IMR-90 (cell line): Measurements from ENCODE around the gene GSPT1. TPM values are rescaled to one million over a fixed set of nuclear protein-coding genes. Genes with fewer than 3 reads are reported as not detected.

Source experiments
- ATAC-seq: fragments of 200-7000 bp; cut with Tn5 transposase; 2 replicates; pipeline ENCODE4 v1.9.1; 2020; ENCODE audit warnings: low read depth, mild to moderate bottlenecking, moderate library complexity
- BruUV-seq: library from RNA; stranded (reverse); fragments of 400-500 nt; replicated peaks from 2 replicates; lab custom pipeline; 2021; lab: Mats Ljungman, UMichigan
- CTCF ChIA-PET: fragments of 300-600 bp; formaldehyde crosslinking; extraction: SDS; loops from one replicate; lab custom pipeline; 2021; ENCODE audit warnings: antibody characterized with exemption; lab: Yijun Ruan, JAX
- POLR2A ChIA-PET: fragments of 300-600 bp; sonication (Branson Sonifier 250); formaldehyde crosslinking; loops from one replicate; lab custom pipeline; 2022; ENCODE audit warnings: antibody characterized with exemption; ENCODE audit not compliant: unreplicated experiment; lab: Charles Lee
- DNase-seq: peaks from one replicate; pipeline ENCODE4 v3.0.0; 2013
- H2AFZ ChIP-seq: replicated peaks from 2 replicates; pipeline ENCODE3; 2013; ENCODE audit warnings: low read length, mild to moderate bottlenecking; ENCODE audit not compliant: poor library complexity
- H2AK5ac ChIP-seq: 2 replicates; pipeline ENCODE4 v1.6.1; 2013; ENCODE audit warnings: low read depth, low read length, inconsistent platforms
- H2AK9ac ChIP-seq: replicated peaks from 2 replicates; pipeline ENCODE3; 2013; ENCODE audit warnings: mild to moderate bottlenecking, low read depth, low read length, moderate library complexity; ENCODE audit not compliant: poor library complexity
- H2BK120ac ChIP-seq: 2 replicates; pipeline ENCODE4 v1.6.1; 2013; ENCODE audit warnings: low read depth, low read length, inconsistent platforms
- H2BK15ac ChIP-seq: 3 replicates; pipeline ENCODE4 v1.6.1; 2013; ENCODE audit warnings: low read depth, low read length, inconsistent platforms
- H2BK20ac ChIP-seq: 2 replicates; pipeline ENCODE4 v1.6.1; 2013; ENCODE audit warnings: low read depth, mild to moderate bottlenecking, inconsistent platforms, low read length, moderate library complexity
- H2BK5ac ChIP-seq: 2 replicates; pipeline ENCODE4 v1.6.1; 2013; ENCODE audit warnings: mild to moderate bottlenecking, low read depth, low read length, inconsistent platforms; ENCODE audit not compliant: poor library complexity, severe bottlenecking
- H3K14ac ChIP-seq: replicated peaks from 2 replicates; pipeline ENCODE4 v1.6.1; 2013; ENCODE audit warnings: low read depth, low read length, inconsistent platforms
- H3K18ac ChIP-seq: 2 replicates; pipeline ENCODE4 v1.6.1; 2013; ENCODE audit warnings: low read depth, low read length, control low read depth
- H3K23ac ChIP-seq: 2 replicates; pipeline ENCODE4 v1.6.1; 2013; ENCODE audit warnings: low read depth, low read length, inconsistent platforms
- H3K27ac ChIP-seq: 2 replicates; pipeline ENCODE4 v1.5.1; 2013; ENCODE audit warnings: mild to moderate bottlenecking, control low read depth, low read length; ENCODE audit not compliant: insufficient read depth
- H3K27me3 ChIP-seq: 2 replicates; pipeline ENCODE4 v1.6.1; 2013; ENCODE audit warnings: low read length; ENCODE audit not compliant: control insufficient read depth, insufficient read depth
- H3K36me3 ChIP-seq: 2 replicates; pipeline ENCODE4 v1.6.1; 2013; ENCODE audit warnings: low read length, mixed read lengths; ENCODE audit not compliant: control insufficient read depth, insufficient read depth
- H3K4ac ChIP-seq: 2 replicates; pipeline ENCODE4 v1.6.1; 2013; ENCODE audit warnings: low read depth, low read length, inconsistent platforms
- H3K4me1 ChIP-seq: 2 replicates; pipeline ENCODE4 v1.6.1; 2013; ENCODE audit warnings: low read length, mixed read lengths; ENCODE audit not compliant: control insufficient read depth, insufficient read depth
- H3K4me2 ChIP-seq: 2 replicates; pipeline ENCODE4 v1.6.1; 2013; ENCODE audit warnings: low read depth, mild to moderate bottlenecking, control low read depth, low read length, moderate library complexity
- H3K4me3 ChIP-seq: 2 replicates; pipeline ENCODE4 v1.5.1; 2013; ENCODE audit warnings: low read depth, mild to moderate bottlenecking, control low read depth, low read length, moderate library complexity; ENCODE audit not compliant: insufficient read depth
- H3K56ac ChIP-seq: 2 replicates; pipeline ENCODE4 v1.6.1; 2013; ENCODE audit warnings: low read length, inconsistent platforms; ENCODE audit not compliant: insufficient read depth; ENCODE audit errors: extremely low read depth
- H3K79me1 ChIP-seq, 2 experiments: 2 replicates each; pipeline ENCODE4 v1.6.1; 2013; ENCODE audit warnings: low read length in 2 of 2, inconsistent platforms in 1 of 2, low read depth in 1 of 2
- H3K9ac ChIP-seq: 2 replicates; pipeline ENCODE4 v1.6.1; 2013; ENCODE audit warnings: low read depth, low read length, control low read depth
- H3K9me1 ChIP-seq: 2 replicates; pipeline ENCODE4 v1.6.1; 2013; ENCODE audit warnings: low read length, inconsistent platforms; ENCODE audit not compliant: insufficient read depth
- H3K9me3 ChIP-seq: 2 replicates; pipeline ENCODE4 v1.6.1; 2013; ENCODE audit warnings: low read length; ENCODE audit not compliant: control insufficient read depth, insufficient read depth
- H4K20me1 ChIP-seq: 2 replicates; pipeline ENCODE4 v1.6.1; 2013; ENCODE audit warnings: low read length, inconsistent platforms; ENCODE audit not compliant: insufficient read depth
- H4K5ac ChIP-seq: 2 replicates; pipeline ENCODE4 v1.6.1; 2013; ENCODE audit warnings: mild to moderate bottlenecking, low read depth, low read length, control low read depth
- H4K8ac ChIP-seq, 2 experiments: 2 replicates each; pipeline ENCODE4 v1.6.1; 2013; ENCODE audit warnings: low read depth in 2 of 2, low read length in 2 of 2, control low read depth in 1 of 2, inconsistent platforms in 1 of 2
- H4K91ac ChIP-seq: 2 replicates; pipeline ENCODE4 v1.6.1; 2013; ENCODE audit warnings: low read depth, low read length, inconsistent platforms; ENCODE audit not compliant: insufficient read depth
- FOS ChIP-seq: fragments of 150-350 bp; IDR thresholded peaks from 2 replicates; pipeline ENCODE4 v1.6.1; 2016; ENCODE audit warnings: low read depth, low read length
- RCOR1 ChIP-seq: IDR thresholded peaks from 2 replicates; pipeline ENCODE4 v1.6.1; 2012; ENCODE audit warnings: mild to moderate bottlenecking, low read length, improper control_type of control experiment; ENCODE audit not compliant: insufficient replicate concordance
- WGBS, 2 experiments: methylation state at CpG; one replicate each; pipeline versions ENCODE4 v1.1.5 to v1.1.7; 2013; ENCODE audit warnings: missing lambda C conversion rate in 2 of 2; ENCODE audit not compliant: insufficient read length in 1 of 2; ENCODE audit errors: extremely low coverage in 2 of 2; 5-methylcytosine and 5-hydroxymethylcytosine counted together
- dilution Hi-C: fragments of 300-500 bp; cut with HindIII; formaldehyde crosslinking; loops from one replicate; pipeline ENCODE4 v1.14.3; 2018; ENCODE audit warnings: low sequenced_read_pairs; ENCODE audit not compliant: unreplicated experiment
- in situ Hi-C: fragments of 300-500 bp; cut with MboI; formaldehyde crosslinking; loops from 3 replicates; pipeline ENCODE4 v1.14.3; 2019; ENCODE audit warnings: low sequenced_read_pairs, inconsistent platforms, mixed read lengths
- intact Hi-C: fragments of 100-400 bp; cut with micrococcal nuclease; formaldehyde crosslinking; loops from 2 replicates; pipeline ENCODE4 v1.10.0; 2022
- polyA plus RNA-seq, 3 experiments: library from polyadenylated mRNA; depleted of rRNA; stranded (reverse); fragments of >200 nt; gene quantifications; 2 replicates each; pipeline ENCODE4 v1.2.3, GENCODE V29; 2012; ENCODE audit warnings: low replicate concordance in 1 of 3
- total RNA-seq: library from RNA; depleted of rRNA; stranded (reverse); fragments of >200 nt; gene quantifications from 2 replicates; pipeline ENCODE4 v1.2.3, GENCODE V29; 2012

The GSPT1 gene
- total and polyA plus RNA-seq, 2 of the 4 experiments (the other 2 are of a cell fraction), result 76.3 to 84.8 TPM

DNA sequence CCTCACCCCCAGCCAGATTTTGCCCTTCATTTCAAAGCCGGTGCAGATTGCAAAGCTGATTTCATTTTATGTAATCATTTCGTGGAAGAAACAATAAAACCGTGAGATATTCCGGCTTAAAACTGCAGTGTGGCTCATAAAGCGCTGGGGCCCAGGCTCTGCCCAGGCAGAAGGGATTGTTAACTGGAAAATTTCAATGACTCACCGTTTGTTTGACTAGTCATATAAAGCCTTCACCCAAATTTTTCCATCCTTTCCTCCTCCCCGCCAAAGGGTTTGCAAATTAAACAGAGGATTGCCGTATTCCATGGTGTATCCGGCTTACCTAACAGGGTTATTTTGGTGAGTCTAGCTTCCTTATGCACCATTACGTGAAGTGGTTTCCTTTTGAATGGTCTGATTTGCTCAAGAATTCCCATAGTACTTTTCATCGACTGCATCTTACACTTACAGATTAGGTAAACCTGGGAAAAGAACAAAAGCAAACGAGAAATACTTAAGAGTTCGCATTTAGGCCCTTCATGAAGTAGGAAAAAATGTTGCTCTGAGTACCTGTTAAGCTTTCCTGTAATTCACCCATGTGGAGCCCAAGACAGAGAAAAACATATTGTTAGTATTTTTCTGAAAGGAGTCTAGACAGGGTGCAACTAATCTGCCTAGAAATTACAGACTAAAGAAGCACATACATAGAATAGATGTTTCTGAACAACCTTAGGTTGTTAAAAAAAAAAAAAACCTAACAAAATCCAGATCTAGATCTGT is 949 bp upstream of the GSPT1 start:
- ChIA-PET CTCF (interaction anchor here (1.5 kb wide), 1 partner anchor 151 kb away, joined by 3 read pairs; no protein-coding TSS in a partner anchor), POLR2A (interaction anchor here (0.6 kb wide), 1 partner anchor 458 kb away, joined by 4 read pairs; no protein-coding TSS in a partner anchor)
- Histone ChIP-seq H2AK5ac (peak overlapping the region; percentile 40; the same call in 1 of the 2 replicates), H3K4me2 (peak overlapping the region; percentile 80), H3K9me1 (peaks cover 5% of the 10 kb centered on the region; the same call in 1 of the 2 replicates), H2AFZ (peak overlapping the region; percentile 97), H3K36me3 (peaks cover 2% of the 10 kb centered on the region; the same call in 1 of the 2 replicates), H3K9ac (peak overlapping the region; percentile 56), H3K4me3 (peak overlapping the region; percentile 65), H2BK5ac (peak overlapping the region; percentile 31), H3K4ac (peak overlapping the region; percentile 86), H2BK15ac (no peak overlapping the region), H4K91ac (peak overlapping the region; percentile 65), H3K4me1 (peaks cover 5% of the 10 kb centered on the region; the same call in 1 of the 2 replicates), H3K27ac (peak overlapping the region; percentile 36), H3K79me1 (peaks cover 0 to 29% of the 10 kb centered on the region in 2 experiments; a peak in 3 of 4 replicates), H3K18ac (no peak overlapping the region), H2BK120ac (0 out of 2 replicates have a peak overlapping the region, but pooled peaks have one; percentile 6), H2BK20ac (peak overlapping the region; percentile 23; the same call in 1 of the 2 replicates), H2AK9ac (peak overlapping the region; percentile 90), H4K20me1 (peaks cover 31% of the 10 kb centered on the region), H3K27me3 (peaks cover 7% of the 10 kb centered on the region), H3K23ac (peak overlapping the region; percentile 46; the same call in 1 of the 2 replicates), H3K56ac (peak overlapping the region; percentile 42; the same call in 1 of the 2 replicates), H4K5ac (peak overlapping the region; percentile 70), H3K14ac (peak overlapping the region; percentile 86), H3K9me3 (no peaks in the 10 kb centered on the region), H4K8ac (peak overlapping the region; percentile 92 to 97)
- BruUV-seq, result no TSS peak
- ATAC-seq (no peak), DNase-seq (peak; percentile 41)
- no CpG with 5 or more reads among the region's 13 CpGs for WGBS, 2 experiments
- TF ChIP-seq FOS (peak; percentile 11; the same call in 1 of the 2 replicates), RCOR1 (no peak)
- intact Hi-C loops, result no loop called here
- dilution Hi-C loops, result no loop called here
- in situ Hi-C loops, result no loop called here
